Neuronal stem cell (in vitro differentiated cells): ENCODE measurements around the gene MIEN1.

ENCODE experiments used
- DNase-seq: peaks from one replicate; pipeline ENCODE4 v3.0.0-alpha.2; 2013; ENCODE audit warnings: low spot score
- H2AFZ ChIP-seq: one replicate; pipeline ENCODE4 v1.6.1; 2013; ENCODE audit warnings: mild to moderate bottlenecking, low read length, inconsistent platforms
- H2AK5ac ChIP-seq: 2 replicates; pipeline ENCODE4 v1.6.1; 2013; ENCODE audit warnings: low read depth, mild to moderate bottlenecking, inconsistent platforms, low read length, moderate library complexity, mixed read lengths
- H2BK120ac ChIP-seq: 2 replicates; pipeline ENCODE4 v1.6.1; 2013; ENCODE audit warnings: low read depth, mild to moderate bottlenecking, inconsistent platforms, low read length, moderate library complexity, mixed read lengths
- H2BK12ac ChIP-seq: one replicate; pipeline ENCODE4 v1.6.1; 2013; ENCODE audit warnings: low read length, inconsistent platforms
- H2BK15ac ChIP-seq: 2 replicates; pipeline ENCODE4 v1.6.1; 2013; ENCODE audit warnings: mild to moderate bottlenecking, low read length, inconsistent platforms, mixed read lengths
- H2BK5ac ChIP-seq: one replicate; pipeline ENCODE4 v1.6.1; 2013; ENCODE audit warnings: inconsistent platforms, mild to moderate bottlenecking, low read length, moderate library complexity
- H3K14ac ChIP-seq: one replicate; pipeline ENCODE4 v1.6.1; 2013; ENCODE audit warnings: low read length, inconsistent platforms
- H3K18ac ChIP-seq: 2 replicates; pipeline ENCODE4 v1.6.1; 2013; ENCODE audit warnings: low read length, inconsistent platforms
- H3K23ac ChIP-seq: 2 replicates; pipeline ENCODE4 v1.6.1; 2013; ENCODE audit warnings: low read depth, mild to moderate bottlenecking, mixed read lengths, low read length, inconsistent platforms; ENCODE audit not compliant: poor library complexity
- H3K27ac ChIP-seq: replicated peaks from 3 replicates; pipeline ENCODE4 v1.5.1; 2013; ENCODE audit warnings: low read length, inconsistent platforms
- H3K27me3 ChIP-seq, 3 experiments: 2 replicates each; pipeline ENCODE4 v1.6.1; 2013; ENCODE audit warnings: low read length in 3 of 3, mild to moderate bottlenecking in 2 of 3, inconsistent platforms in 1 of 3, low read depth in 1 of 3, mixed read lengths in 1 of 3, moderate library complexity in 1 of 3; ENCODE audit not compliant: control insufficient read depth in 3 of 3, insufficient read depth in 3 of 3
- H3K36me3 ChIP-seq, 2 donors: replicated peaks in 1 of 2; 2 replicates each; pipeline ENCODE4 v1.6.1; 2013; ENCODE audit warnings: low read length in 2 of 2; ENCODE audit not compliant: control insufficient read depth in 2 of 2, insufficient read depth in 2 of 2
- H3K4ac ChIP-seq: 2 replicates; pipeline ENCODE4 v1.6.1; 2013; ENCODE audit warnings: inconsistent platforms, mild to moderate bottlenecking, low read length, moderate library complexity
- H3K4me1 ChIP-seq, 2 donors: 1 replicate in 1 of 2; 2 replicates in 1 of 2; pipeline ENCODE4 v1.6.1; 2013; ENCODE audit warnings: low read length in 2 of 2, low read depth in 1 of 2; ENCODE audit not compliant: control insufficient read depth in 2 of 2, insufficient read depth in 1 of 2
- H3K4me2 ChIP-seq: one replicate; pipeline ENCODE4 v1.6.1; 2013; ENCODE audit warnings: mild to moderate bottlenecking, low read length, inconsistent platforms; ENCODE audit not compliant: insufficient read depth, poor library complexity, severe bottlenecking
- H3K4me3 ChIP-seq, 2 donors: 2 replicates each; pipeline ENCODE4 v1.5.1; 2013; ENCODE audit warnings: low read length in 2 of 2, mild to moderate bottlenecking in 2 of 2, inconsistent platforms in 1 of 2, moderate library complexity in 1 of 2
- H3K79me1 ChIP-seq: one replicate; pipeline ENCODE4 v1.6.1; 2013; ENCODE audit warnings: low read depth, mild to moderate bottlenecking, inconsistent platforms, low read length, moderate library complexity
- H3K9ac ChIP-seq: one replicate; pipeline ENCODE4 v1.6.1; 2013; ENCODE audit warnings: mild to moderate bottlenecking, low read depth, low read length, inconsistent platforms; ENCODE audit not compliant: poor library complexity
- H3K9me3 ChIP-seq, 2 donors: replicated peaks in 1 of 2; 2 replicates each; pipeline versions ENCODE3 to v1.6.1; 2013; ENCODE audit warnings: low read length in 2 of 2, mild to moderate bottlenecking in 2 of 2, inconsistent platforms in 1 of 2, low read depth in 1 of 2, mixed read lengths in 1 of 2, moderate library complexity in 1 of 2; ENCODE audit not compliant: control insufficient read depth in 2 of 2, insufficient read depth in 1 of 2
- H4K8ac ChIP-seq: one replicate; pipeline ENCODE4 v1.6.1; 2013; ENCODE audit warnings: low read depth, mild to moderate bottlenecking, inconsistent platforms, low read length, moderate library complexity
- H4K91ac ChIP-seq: one replicate; pipeline ENCODE4 v1.6.1; 2013; ENCODE audit warnings: low read length, low read depth, mild to moderate bottlenecking, inconsistent platforms; ENCODE audit not compliant: poor library complexity
- WGBS, 2 donors: extraction: QIAGEN DNeasy Blood & Tissue Kit; methylation state at CpG; one replicate each; pipeline ENCODE4 v1.1.7; 2013; ENCODE audit warnings: missing lambda C conversion rate in 2 of 2, mixed read lengths in 1 of 2; ENCODE audit not compliant: insufficient read length in 2 of 2, insufficient replicate concordance in 1 of 2; ENCODE audit errors: extremely low coverage in 2 of 2; 5-methylcytosine and 5-hydroxymethylcytosine counted together

MIEN1 gene

GRCh38 chr17:39704821-39705551 is 25.3 kb downstream of the MIEN1 start:
- no peak overlapping the region for H2BK120ac ChIP-seq
- H2BK15ac ChIP-seq = no peak overlapping the region
- DNase-seq = no peak
- peak overlapping the region; percentile 12 for H3K27ac ChIP-seq
- H3K4me3 ChIP-seq = no peak overlapping the region
- peak overlapping the region; percentile 60 for H2AK5ac ChIP-seq
- H3K9me3 ChIP-seq = no peaks in the 10 kb centered on the region
- H2AFZ ChIP-seq = no peak overlapping the region
- peak overlapping the region; percentile 37 for H3K23ac ChIP-seq
- peak overlapping the region; percentile 69 for H3K18ac ChIP-seq
- H4K91ac ChIP-seq = no peak overlapping the region
- H3K36me3 ChIP-seq = peaks cover 29 to 57% of the 10 kb centered on the region in 2 donors
- peak overlapping the region; percentile 76 for H3K14ac ChIP-seq
- H3K79me1 ChIP-seq = peaks cover 25% of the 10 kb centered on the region
- H2BK5ac ChIP-seq = peak overlapping the region; percentile 10
- H4K8ac ChIP-seq = no peak overlapping the region
- H3K4me2 ChIP-seq = no peak overlapping the region
- no peak overlapping the region for H3K4ac ChIP-seq
- H3K4me1 ChIP-seq = peaks cover 10 to 32% of the 10 kb centered on the region in 2 donors
- 100% methylated on average over 2 of the region's 11 CpGs; no CpG with 5 or more reads in 1 of the 2 donors for WGBS, 2 donors
- no peak overlapping the region for H2BK12ac ChIP-seq
- no peaks in the 10 kb centered on the region for H3K27me3 ChIP-seq
- H3K9ac ChIP-seq = peak overlapping the region; percentile 75

GRCh38 chr17:39703913-39704312 is 26.4 kb downstream of the MIEN1 start:
- Histone ChIP-seq H3K23ac (no peak overlapping the region), H2AK5ac (no peak overlapping the region), H4K8ac (no peak overlapping the region), H2BK120ac (no peak overlapping the region), H3K4ac (no peak overlapping the region), H3K36me3 (peaks cover 20 to 46% of the 10 kb centered on the region in 2 donors), H3K18ac (no peak overlapping the region), H3K4me3 (no peak overlapping the region), H2BK12ac (no peak overlapping the region), H3K14ac (no peak overlapping the region), H2BK5ac (no peak overlapping the region), H3K27ac (no peak overlapping the region), H3K4me2 (no peak overlapping the region), H3K9me3 (no peaks in the 10 kb centered on the region), H3K9ac (no peak overlapping the region), H2BK15ac (no peak overlapping the region), H3K4me1 (peaks cover 10 to 34% of the 10 kb centered on the region in 2 donors), H3K27me3 (no peaks in the 10 kb centered on the region), H2AFZ (no peak overlapping the region), H3K79me1 (peaks cover 23% of the 10 kb centered on the region), H4K91ac (no peak overlapping the region)
- WGBS, 2 donors = no CpG with 5 or more reads among the region's 5 CpGs
- DNase-seq = no peak

- Histone ChIP-seq H3K4me1 (peaks cover 10 to 34% of the 10 kb centered on the region in 2 donors), H3K14ac (no peak overlapping the region), H3K9me3 (no peaks in the 10 kb centered on the region), H2BK15ac (no peak overlapping the region), H2BK12ac (no peak overlapping the region), H3K23ac (no peak overlapping the region), H4K8ac (no peak overlapping the region), H4K91ac (no peak overlapping the region), H3K4me2 (no peak overlapping the region), H3K4me3 (no peak overlapping the region), H3K18ac (peak overlapping the region; percentile 85), H3K79me1 (peaks cover 23% of the 10 kb centered on the region), H3K36me3 (peaks cover 13 to 39% of the 10 kb centered on the region in 2 donors), H2BK120ac (no peak overlapping the region), H2AFZ (no peak overlapping the region), H3K27ac (peak overlapping the region; percentile 26), H3K9ac (peak overlapping the region; percentile 46), H2BK5ac (peak overlapping the region; percentile 0), H3K4ac (no peak overlapping the region), H2AK5ac (peak overlapping the region; percentile 35), H3K27me3 (no peaks in the 10 kb centered on the region)
- no peak for DNase-seq
- no CpG with 5 or more reads among the region's 12 CpGs for WGBS, 2 donors
Measured at GRCh38 chr17:39702901-39703893, 27.1 kb downstream of the MIEN1 start.
